Measurements from ENCODE around the gene ZBTB5.
"Not testable (repeated sequence)": the region's sequence is repeated elsewhere in the genome, so short reads cannot be mapped to it uniquely, and the experiment has no call there.

The ZBTB5 gene

DNA sequence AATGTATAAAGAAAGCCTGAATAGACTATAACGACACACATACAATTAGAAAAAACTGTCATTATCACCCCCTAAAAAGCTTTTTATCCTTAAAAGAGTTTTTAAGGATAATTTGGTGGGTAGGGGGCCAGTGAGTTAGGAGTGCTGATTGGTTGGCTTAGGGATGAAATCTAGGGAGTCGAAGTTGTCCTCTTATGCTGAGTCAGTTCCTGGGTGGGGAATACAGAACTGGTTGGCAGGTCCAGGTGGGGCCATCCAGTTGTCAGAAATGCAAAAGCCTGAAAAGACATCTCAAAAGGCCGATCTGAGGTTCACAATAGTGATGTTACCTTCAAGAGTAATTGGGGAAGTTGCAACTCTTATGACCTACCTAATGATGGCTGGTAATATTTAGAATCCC lies 13.6 kb downstream of the ZBTB5 start:
- no peak for DNase-seq (ENCODE audit: low spot score)

DNA sequence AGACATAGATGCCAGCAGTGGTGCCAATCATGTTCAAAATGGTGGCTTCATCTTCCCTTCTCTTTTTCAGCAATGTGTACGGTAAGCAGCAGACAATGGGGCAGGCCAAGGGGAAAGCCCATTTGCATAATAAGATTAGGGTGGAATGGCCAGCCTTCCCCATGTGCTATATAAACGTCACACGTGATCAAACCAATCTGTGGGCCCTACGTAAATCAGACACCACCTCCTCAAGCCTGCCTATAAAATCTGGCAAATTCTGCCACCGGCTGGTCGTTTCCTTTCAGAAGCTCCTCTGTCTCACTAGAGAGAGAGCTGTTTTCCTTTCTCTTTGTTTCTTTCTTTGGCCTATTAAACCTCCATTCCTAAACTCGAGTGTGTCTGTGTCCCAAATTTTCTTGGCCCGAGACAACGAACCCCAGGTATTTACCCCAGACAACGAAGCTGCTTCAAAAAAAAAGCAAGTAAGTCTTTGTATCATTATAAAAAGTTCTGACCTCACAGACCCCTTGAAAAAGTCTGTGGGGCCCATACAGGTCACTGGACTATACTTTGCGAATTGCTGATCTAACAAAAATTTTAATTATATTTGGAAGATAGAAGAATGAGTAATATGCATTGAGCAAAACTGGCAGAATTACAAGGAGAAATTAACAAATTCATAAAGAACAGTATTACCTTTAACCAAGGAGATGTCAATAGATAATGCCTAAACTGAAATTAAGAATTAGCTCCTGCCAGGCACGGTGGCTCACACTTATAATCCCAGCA lies 15.2 kb downstream of the ZBTB5 start:
- no peak for DNase-seq (ENCODE audit: low spot score)

DNA sequence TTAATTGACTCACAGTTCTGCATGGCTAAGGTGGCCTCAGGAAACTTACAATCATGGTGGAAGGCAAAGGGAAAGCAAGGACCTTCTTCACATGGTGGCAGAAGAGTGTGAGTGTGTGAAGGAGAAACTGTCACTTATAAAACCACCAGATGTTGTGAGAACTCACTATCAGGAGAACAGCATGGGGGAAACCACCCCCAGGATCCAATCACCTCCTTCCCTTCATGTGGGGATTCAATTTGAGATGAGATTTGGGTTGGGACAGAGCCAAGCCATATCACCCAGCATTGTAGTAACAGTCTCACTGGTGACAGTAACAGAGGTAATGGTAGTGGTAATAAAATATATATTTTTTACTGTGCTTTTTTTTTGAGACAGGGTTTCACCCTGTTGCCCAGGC lies 18.1 kb downstream of the ZBTB5 start:
- DNase-seq (ENCODE audit: low spot score) = no peak

- no peak for DNase-seq (ENCODE audit: low spot score)
Measured at GRCh38 chr9:37446401-37446800, 18.8 kb downstream of the ZBTB5 start.

DNA sequence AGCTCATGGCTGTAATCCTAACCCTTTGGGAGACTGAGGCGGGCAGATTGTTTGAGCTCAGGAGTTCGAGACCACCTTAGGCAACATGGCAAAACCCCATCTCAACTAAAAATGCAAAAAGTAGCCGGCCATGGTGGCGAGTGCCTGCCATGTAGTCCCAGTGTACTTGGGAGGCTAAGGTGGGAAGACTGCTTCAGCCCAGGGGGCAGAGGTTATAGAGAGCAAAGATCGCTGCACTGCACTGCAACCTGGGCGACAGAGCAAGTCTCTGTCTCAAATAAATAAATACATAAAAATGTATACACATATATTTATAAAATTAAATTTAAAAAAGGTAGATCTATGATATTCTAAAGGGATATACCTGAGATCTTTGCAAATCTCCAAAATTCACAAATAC lies 19.4 kb downstream of the ZBTB5 start:
- no peak for DNase-seq (ENCODE audit: low spot score)

- no peak for DNase-seq (ENCODE audit: low spot score)
Measured at GRCh38 chr9:37444890-37445289, 20.4 kb downstream of the ZBTB5 start.

- DNase-seq (ENCODE audit: low spot score) = no peak
Measured at GRCh38 chr9:37443566-37443965, 21.7 kb downstream of the ZBTB5 start.

DNA sequence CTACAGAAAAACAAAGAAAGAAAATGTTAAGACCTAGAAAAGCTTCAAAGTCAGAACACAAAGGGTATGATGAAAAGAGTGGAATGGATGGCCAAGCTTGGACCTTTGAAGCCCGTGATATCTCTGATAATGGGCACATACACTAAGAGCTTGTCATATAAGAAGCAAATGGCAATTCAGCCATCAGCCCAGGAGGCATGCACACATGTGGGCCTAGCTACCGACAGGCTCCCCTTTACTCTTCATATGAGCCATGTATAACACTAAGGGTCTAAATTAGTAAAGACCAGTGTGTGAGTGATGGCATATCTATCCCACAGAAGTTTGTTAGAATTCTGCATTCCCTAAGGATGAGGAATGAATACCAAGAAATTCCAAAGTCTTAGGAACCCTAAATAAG lies 22.7 kb downstream of the ZBTB5 start:
- DNase-seq (ENCODE audit: low spot score) = no peak

DNA sequence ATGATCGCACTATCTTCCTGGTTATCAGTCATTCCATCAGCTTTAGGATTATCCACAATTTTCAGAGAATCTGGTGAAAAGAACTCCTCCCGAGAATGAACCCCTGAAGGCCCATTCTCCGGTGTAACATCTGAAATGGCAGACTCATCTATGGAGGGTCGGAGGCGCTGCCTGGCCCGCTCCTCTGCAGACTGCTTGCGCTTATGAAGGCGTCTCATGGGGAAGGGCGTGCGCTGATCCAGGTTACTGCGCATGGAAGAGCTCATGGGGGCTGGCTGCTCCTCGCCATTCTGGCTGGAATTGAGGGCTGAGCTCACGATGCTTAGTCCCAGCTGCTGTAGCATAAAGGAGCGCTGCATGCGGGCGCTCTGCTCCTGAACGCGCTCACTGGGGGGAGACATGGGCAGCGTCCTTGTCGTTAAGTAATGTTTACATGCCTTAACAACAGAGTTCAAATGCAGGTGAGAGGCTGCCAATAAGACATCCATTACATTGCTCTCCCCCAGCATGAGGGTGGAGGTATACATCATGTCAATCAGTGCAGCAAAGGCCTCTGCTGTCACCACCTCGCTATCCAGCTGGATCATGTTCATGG lies 23.4 kb downstream of the ZBTB5 start:
- no peak for DNase-seq (ENCODE audit: low spot score)

DNA sequence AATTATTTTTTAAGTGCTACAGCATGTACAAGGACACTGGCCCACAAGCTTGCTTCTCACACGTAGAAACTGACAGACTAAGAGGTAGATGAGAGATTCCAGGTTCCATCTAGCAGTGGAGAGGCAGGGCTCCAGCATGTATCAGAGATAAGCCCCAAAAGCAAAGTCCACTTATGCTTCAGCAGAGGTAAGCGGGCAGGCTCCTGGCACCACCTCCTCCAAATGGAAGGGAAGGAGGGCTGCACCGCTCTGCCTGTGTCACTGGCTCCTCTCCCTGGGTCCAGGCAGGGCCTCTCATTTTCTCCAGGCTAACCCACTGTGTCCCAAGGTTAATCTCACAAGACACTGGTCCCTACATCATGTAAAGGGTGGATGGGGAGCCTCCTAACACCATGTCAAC lies 26.9 kb downstream of the ZBTB5 start:
- no peak for DNase-seq (ENCODE audit: low spot score)

DNA sequence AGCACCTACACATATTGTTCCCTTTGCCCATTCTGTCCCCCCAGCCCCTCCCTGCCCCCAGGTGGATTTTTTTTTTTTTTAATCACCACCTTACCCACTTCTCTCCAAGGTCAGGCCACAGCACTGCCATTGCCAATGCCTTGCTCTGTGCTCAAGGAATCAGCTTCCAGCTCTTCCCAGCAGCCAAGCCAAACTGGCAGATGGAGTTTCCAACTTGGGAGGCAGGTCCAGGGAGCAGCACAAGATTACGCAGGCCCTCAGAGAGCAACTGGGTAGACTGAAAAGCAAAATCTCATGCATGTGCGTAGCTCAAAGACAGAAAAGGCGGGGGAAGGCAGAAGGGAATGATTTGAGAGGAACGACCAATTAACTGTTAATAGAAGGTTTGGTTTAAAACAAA lies 27.6 kb downstream of the ZBTB5 start:
- DNase-seq (ENCODE audit: low spot score) = no peak

GRCh38 chr9:37437010-37437409 lies 28.2 kb downstream of the ZBTB5 start:
- DNase-seq (ENCODE audit: low spot score) = no peak

GRCh38 chr9:37436540-37436939 lies 28.7 kb downstream of the ZBTB5 start:
- DNase-seq (ENCODE audit: low spot score) = no peak

DNA sequence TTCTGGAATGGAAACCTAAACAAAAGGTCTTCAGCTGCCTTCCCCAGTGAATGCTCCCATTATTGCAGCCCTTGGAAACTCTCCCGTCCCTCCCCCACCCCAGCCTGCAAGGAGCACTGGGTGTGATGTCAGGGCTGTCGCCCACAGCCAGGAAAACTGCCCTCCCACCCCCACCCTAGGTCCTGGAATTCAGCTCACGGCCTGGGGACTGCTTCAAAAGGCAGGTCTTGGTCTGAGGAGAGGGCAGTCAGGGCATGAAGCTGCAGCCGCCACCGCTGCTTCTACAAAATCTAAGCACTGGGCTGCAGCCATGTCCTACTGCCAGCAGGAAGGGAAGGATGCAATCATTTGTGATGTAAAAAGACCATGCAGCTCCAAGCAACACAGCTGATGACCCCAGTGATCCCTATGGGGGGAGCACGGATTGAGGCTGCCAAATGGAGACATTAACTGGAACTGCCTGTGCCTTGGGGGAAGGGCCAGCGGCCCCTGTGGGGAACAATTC lies 31.3 kb downstream of the ZBTB5 start:
- DNase-seq (ENCODE audit: low spot score) = no peak

DNA sequence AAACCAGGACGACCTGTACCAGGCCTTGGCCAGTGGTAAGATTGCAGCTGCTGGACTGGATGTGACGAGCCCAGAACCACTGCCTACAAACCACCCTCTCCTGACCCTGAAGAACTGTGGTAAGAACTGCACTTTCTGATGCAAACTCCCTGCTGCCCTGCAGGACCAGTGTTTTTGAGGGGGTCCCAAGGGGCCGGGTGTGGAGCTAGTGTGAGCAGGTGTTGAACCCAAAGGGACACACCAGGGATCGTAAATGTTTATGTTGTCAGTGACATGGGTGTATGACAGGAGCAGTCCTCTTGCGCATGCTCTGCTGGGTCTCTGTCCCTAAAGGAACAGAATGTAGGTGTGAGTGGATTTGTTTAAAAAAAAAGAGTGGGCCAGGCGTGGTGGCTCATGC lies 33.2 kb downstream of the ZBTB5 start:
- no peak for DNase-seq (ENCODE audit: low spot score)

DNA sequence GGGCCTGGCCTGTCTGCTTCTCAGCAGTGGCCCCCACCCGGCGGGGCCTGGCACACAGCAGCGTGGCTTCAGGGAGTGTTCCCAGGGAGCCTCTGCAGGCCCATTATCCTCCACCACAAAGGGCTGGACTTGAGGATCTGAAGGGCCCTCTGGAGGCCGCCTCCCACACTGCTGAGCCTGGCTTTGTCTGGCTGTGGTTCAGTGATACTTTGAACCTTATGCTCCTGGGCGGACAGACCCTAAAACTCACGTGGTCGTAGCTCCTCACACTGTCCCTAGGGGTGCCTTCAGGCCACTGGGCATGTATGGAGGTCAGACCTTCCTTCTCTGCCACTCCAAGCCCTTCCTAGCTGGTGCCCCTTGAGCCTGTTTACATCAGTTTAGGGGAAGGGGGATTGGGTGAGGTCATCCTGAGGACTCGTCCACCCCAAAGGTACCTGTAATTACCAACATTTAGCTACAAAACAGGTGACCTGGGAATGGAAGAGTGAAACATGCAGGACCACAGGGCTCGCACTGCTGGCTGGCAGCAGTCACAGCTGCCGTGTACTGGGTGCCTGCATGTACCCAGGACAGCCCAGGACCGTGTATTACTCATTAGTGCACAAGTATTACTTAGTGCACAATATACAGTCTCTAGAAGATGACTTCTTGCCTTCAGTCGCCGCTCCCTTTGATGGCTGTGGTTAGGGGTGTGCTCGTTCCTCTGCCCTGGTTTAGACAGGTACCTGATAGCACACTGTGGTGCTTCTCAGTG lies 34.2 kb downstream of the ZBTB5 start:
- DNase-seq (ENCODE audit: low spot score) = no peak

GRCh38 chr9:37429441-37430285 lies 35.6 kb downstream of the ZBTB5 start:
- DNase-seq (ENCODE audit: low spot score) = no peak

DNA sequence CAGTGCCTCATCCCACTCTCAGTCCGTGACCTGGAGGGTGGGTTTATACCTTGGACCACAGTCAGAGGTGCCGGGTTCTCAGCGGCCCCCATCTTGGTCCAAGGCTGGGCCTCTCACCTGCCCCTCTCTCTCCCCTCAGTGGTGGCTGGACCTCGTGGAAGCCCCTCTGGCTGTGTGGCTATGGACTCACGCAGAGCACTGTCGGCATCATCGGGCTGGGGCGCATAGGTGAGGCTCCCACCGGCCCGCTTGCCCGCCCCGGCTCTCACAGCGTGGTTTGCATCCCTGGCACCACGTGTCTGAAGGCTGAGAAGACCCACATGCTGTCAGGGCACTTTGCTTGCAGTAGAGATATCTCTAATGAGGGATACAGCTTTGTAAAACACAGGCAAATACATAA lies 36.9 kb downstream of the ZBTB5 start:
- DNase-seq (ENCODE audit: low spot score) = no peak

DNA sequence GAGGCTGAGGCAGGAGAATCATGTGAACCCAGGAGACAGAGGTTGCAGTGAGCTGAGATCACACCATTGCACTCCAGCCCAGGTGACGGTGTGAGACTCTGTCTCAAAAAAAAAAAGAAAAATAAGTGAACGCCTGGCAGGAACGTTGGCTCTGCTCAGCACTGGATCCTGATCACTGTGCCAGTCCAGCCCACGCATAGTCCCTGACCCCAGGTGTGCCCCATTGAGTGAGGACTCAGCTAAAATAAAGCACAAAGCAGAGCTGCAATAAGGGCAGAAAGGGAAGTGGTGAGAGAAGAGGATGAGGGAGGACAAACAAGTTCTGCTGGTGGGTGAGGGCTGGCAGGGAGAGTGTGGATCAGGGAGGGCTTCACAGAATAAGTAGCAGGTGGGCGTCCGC lies 38.4 kb downstream of the ZBTB5 start:
- no peak for DNase-seq (ENCODE audit: low spot score)

GRCh38 chr9:37426431-37426830 lies 38.8 kb downstream of the ZBTB5 start:
- not testable (repeated sequence) for DNase-seq (ENCODE audit: low spot score)

DNA sequence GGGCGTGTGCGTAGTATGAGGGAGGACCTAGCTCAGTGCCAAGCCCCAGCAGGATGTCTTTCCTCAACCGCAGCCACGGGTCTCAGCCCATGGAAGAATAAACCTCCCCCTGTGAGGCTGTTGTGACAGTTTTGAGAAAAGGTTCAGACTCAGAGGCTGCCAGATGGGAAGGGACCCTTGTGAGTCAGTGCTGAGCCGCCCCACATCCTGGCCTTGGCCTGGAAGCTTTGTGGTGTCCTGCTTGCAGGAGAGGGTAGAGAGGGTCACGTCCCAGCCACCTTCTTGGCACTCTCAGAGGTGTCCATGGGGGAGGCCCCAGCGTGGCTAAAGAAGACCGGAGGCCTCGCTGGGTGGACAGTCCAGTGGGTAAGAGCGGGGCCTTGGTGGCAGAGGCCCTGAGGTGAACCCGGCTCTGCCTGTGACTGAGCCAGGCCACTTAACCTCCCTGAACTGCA lies 39.9 kb downstream of the ZBTB5 start:
- no peak for DNase-seq (ENCODE audit: low spot score)

DNA sequence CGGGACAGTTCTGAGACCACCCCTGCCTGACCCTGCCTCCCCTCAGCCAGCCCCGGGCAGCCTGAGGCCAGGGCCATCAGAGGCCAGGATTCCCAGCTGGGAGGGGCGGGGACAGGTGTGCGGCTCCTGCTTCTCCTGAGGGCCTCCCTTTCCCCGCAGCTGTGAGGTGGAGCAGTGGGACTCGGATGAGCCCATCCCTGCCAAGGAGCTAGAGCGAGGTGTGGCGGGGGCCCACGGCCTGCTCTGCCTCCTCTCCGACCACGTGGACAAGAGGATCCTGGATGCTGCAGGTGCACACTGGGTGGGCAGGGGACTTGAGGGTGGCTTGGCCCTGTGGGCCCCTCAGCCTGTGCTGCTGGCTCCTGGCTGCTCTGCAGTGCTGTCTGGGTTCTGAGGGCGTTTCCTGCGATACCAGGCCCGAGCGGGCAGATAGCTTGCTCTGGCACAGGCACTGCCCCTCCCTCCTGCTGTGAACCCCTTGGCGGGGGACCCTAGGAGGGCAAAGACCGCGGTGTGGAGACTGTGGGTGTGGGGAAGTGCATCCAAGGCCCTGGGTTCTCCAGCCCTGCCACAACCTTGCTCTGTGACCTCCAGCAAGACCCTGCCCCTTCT lies 40.5 kb downstream of the ZBTB5 start:
- no peak for DNase-seq (ENCODE audit: low spot score)
